ENCODE data around the gene RYR2.
A peak's percentile ranks its signal among the peaks of the same experiment; 100 is the strongest.
"Not testable (repeated sequence)": the region's sequence is repeated elsewhere in the genome, so short reads cannot be mapped to it uniquely, and the experiment has no call there.

RYR2 gene

DNA sequence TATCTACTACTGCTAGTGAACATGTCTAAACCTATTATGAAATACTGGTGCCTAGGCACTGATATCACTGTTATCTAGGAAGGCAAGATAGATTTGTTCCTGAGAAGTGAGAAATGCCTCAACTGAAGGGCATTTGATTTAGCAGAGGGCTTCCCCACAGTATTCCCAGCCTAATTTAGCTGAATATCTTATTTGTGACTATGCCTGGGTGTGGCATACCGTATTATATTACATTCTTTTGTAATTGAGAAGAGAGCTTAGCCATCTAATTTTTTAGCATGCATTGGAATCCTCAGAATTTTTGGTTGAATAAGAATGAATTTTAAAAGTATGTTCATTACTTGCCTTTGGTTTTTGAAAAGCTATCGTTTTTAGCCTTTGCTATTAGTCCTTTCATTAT lies 749.6 kb downstream of the RYR2 start:
- DNase-seq (ENCODE audit: low read depth in 2 of 2): no peak

DNA sequence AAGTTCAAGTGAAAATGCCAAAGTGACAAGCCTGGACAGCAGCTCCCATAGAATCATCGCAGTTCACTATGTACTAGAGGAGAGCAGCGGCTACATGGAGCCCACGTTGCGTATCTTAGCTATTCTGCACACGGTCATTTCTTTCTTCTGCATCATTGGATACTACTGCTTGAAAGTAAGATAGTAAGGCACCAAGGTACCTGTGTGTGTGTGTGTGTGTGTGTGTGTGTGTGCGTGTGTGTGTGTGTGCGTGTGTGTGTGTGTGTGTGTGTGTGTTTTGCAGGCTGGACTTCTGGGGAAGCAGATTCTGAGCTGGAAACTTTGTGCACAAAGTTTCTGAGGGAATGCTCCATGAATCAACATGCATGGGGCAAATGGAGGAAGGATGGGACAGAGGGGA lies 750.2 kb downstream of the RYR2 start:
- no peak for DNase-seq (ENCODE audit: low read depth in 2 of 2)

DNA sequence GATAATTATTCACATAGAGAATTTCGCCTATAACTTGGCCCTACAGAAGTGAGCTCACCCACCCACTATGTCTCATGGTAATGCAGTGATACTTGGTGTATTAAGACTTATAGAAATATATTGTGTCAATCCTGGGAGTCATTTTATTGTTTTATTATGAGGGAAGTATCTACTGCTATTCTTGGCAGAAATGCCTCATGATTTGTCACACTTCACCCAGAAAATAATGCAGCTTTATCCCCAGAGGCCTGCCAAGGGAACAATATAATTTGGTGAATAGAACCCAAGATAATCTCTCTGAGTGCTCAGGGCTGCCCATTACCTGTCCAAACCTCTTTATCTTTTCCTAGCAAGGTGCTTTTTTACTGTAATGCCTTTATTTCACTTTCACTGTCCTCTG lies 750.7 kb downstream of the RYR2 start:
- no peak for DNase-seq (ENCODE audit: low read depth in 2 of 2)

DNA sequence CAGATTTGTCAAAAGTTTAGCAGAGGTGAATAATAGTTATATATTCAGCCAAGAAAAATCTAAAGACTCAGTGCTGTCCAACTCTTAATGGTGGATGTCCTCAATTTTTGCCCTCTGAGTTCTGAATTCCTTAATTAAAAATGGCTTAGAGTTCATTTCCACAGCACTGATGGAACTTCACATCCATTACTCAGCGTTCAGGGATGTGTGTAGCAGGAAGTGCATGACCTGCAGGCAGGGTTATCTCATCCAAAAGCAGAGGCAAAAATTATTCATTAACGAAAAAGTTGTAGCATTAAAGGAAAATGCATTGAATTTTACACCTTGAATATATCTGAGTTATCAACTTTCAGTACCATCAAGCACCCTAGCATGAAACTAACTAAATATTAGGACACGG lies 752.1 kb downstream of the RYR2 start:
- DNase-seq (ENCODE audit: low read depth in 2 of 2): no peak

DNA sequence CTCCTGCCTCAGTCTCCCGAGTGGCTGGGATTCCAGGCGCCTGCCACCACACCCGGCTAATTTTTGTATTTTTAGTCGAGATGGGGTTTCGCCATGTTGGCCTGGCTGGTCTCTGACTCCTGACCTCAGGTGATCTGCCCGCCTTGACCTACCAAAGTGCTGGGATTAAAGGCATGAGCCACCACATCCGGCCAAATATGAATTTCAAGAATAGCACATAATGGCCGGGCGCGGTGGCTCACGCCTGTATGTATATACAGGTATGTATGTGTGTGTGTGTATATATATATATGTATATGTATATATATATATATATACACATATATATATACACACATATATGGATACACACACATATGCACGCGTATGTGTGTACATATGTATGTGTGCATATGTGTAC lies 753.6 kb downstream of the RYR2 start:
- DNase-seq (ENCODE audit: low read depth in 2 of 2): no peak

DNA sequence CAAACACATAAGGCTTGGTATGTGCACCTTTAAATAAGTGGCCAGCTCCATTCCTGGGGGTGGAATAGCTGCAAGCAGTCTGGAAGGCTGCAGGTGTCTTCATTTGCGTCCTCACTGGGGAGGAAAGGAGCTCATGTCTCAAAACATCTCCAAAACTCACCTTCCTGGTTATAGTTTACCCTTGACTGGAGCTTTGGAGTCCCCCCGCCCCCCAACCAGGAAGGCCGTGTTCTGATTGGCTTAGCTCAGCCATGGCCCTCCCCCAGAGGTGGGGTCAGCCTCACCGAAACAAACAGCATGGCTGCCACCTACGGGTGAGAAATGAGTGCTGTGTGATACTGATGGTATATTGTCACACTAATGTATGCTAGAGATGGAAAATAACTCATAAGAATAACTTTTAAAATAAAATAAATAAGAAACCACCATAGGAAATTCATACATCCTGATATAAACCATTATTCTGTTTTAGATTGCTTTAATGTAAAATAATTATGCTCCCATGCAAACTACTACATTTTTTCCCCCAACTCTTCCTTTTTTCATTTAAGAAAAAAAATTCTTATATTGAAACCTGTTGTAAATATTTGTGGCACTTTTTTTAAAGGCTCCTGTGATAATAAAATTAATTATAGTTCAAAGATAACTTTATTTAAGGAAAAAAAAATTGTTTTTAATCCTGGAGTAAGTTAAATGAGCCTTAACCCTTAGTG lies 757.9 kb downstream of the RYR2 start:
- peak in 1 of 2 donors; percentile 14 for DNase-seq (ENCODE audit: low read depth in 2 of 2)

DNA sequence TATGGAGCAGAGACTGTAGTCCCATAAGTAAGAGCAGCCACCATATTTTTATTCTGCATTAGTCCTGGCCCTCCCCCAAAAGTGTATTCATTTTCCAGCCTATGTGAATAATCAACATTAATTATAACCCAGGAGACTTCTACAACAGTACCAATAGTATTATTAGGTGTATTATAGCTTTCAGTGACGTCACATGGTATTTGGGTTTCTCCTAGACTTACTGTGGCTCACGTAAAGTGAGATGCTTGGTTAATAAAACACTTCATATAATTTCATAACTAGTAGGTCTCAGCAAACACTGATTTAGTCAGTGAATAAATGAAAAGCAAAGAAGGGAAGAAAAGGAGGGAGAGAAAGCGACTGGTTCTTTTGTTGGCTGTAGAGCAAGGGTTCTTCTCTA lies 762.5 kb downstream of the RYR2 start:
- DNase-seq (ENCODE audit: low read depth in 2 of 2): no peak

DNA sequence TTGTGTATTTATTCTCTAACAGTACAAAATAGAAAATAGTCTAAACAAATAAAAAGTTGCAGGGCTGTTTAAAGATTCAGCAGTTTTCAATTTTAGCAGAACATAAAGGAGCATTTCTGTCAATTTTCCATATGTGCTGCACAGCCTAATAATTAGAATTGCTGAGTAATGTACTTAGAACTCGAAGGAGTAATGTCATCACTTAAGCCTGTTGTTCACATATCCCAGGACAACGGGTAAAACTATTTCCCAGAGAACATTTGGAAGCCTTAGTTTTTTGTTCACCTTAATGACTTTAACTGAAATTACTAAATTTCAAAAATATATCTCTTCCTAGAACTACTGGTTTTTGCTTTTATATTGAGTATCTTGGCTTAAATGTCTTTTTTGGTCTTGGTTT lies 767.1 kb downstream of the RYR2 start:
- no peak for DNase-seq (ENCODE audit: low read depth in 2 of 2)

DNA sequence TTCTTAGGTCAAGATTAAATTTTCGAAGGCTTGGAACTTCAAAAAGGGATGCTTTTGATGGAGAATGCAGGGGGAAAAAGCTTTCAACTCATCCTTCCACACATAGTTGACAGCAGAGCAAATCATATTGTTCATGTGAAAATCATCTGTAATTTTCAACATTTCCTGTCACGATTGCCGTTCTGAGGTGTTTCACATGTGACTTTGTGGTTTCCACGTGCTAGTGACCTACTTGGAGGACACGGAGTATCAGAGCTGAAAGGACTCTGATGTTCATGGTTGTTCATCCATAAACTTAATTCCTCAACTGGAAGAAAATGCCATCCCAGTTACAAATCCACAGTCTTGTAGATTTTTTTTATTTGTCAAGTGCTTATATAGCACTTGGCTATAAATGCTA lies 769.6 kb downstream of the RYR2 start:
- no peak for DNase-seq (ENCODE audit: low read depth in 2 of 2)

DNA sequence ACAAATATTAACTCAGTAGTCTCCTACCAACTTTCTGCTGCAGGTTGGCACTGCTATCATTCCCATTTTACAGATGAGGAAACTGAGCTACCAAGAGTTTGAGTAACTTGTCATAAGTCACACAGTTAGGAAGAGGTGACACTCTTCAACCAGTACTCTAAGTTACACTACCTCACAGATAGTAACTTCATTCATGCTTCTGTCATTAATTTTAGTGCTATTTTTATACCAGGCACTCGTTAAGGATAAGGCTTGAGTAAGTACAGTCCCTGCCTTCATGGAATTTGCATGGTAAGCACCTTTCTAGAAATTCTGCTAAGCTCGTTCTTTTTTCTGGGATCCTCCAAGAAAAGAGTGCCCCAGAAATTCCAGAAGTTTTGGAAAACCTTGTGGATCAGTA lies 770.1 kb downstream of the RYR2 start:
- no peak for DNase-seq (ENCODE audit: low read depth in 2 of 2)

DNA sequence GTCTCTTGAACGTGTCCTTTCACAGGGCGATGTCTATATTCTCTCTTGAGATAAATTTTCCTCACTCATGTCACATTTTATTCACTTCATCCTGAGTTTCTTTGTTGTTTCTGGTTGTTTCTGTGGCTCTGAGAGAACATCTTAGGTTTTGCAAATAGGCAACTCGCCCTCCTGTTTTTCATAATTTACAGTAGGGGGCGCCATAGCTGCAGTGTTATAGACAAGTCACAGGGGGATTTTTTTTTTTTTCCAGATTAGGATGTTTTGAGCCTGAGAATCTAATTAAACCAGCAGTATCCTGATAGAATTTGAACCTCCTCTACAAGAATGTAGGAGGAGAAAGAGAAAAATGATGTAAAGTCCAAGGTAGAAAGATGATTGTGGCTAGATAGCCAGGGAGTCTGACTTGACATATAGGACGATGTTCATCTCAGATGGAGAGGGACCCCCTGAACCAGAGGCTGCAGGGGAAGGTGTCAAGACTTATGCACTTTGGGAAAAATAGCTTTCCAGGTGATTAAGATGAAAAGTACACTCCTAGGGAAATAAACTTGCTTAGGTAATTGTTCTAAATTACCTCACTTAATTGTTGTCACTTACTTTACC lies 772.4 kb downstream of the RYR2 start:
- no peak for DNase-seq (ENCODE audit: low read depth in 2 of 2)

DNA sequence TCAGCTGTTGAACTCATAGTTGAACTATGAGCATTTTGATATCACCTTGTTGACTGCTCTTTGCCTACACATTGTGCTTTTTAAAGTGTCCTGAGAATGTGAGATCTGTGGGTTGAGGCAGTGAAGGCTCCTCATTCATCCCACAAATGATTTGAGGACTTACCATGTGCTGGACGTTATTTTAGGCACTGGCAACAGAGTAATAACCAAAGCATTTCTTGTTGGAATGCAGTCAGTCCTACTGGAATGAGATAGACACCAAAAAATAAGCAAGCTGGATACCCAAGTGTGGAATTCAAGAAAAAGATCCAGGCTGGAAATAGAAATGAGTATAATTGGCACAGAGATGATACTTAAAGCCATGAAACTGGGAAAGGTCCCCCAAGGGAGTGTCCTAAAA lies 775.3 kb downstream of the RYR2 start:
- DNase-seq (ENCODE audit: low read depth in 2 of 2): no peak

DNA sequence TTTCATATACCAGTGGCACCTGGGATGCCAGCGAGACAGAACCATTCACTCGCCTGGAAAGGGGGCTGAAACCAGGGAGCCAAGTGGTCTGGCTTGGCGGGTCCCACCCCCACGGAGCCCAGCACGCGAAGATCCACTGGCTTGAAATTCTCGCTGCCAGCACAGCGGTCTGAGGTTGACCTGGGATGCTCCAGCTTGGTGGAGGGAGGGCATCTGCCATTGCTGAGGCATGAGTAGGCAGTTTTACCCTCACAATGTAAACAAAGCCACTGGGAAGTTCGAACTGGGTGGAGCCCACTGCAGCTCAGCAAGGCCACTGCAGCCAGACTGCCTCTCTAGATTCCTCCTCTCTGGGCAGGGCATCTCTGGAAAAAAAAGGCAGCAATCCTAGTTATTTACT lies 778.6 kb downstream of the RYR2 start:
- DNase-seq (ENCODE audit: low read depth in 2 of 2): not testable (repeated sequence)

DNA sequence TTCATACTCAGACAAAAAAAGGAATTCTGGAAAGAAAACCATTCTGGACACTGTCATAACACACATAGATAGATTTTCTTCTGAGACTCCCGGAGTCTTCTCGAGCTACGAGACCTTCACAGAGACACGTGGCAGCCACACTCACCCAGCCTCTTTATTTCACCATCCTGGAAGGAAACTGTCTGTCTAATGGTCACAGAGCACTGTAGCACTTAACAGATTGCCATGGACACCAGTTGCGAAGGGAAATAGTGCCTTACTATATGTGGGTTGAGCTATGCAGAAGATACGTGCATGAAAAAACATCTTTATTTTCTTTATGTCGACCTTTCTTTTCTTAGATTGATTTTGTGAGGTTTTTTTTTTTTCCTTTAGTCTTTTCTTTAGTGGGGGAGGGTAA lies 790.9 kb downstream of the RYR2 start:
- DNase-seq (ENCODE audit: low read depth in 2 of 2): no peak

DNA sequence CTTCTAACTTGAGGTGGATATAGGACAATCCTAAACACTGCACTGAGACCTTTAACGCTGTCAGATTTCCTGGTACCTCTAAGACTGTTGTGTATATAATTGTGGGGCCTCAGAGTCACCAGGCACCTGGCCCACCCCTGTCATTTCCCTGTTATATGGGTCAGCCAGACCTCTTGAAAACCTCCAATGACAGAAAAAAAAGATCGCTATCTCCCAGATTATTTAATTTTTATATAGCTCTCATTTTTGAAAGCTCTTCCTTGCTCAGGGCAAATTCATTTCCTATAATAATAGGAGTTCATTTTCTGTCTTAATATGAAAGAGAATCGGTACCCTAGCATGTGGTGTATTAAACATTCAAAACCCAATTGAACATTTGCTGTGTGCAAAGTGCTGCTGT lies 792.1 kb downstream of the RYR2 start:
- DNase-seq (ENCODE audit: low read depth in 2 of 2): no peak

DNA sequence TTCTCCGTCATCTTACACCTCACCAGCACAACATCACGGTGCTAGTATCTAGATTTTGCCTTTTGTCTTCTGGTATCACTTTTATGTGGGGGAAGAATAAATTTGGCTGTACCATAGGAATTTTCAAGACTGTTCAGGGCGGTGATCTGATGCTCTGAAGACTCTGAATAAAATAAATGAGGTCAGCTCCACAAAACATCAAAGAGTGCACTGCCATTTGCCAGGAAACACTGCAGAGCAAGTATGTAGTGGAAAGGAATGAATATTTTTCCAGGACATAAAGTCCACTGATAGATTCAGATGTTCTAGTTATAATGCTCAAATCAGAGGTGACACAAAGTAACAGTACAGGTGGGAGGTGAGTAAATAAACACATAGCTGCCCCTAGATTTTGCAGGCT lies 792.5 kb downstream of the RYR2 start:
- no peak for DNase-seq (ENCODE audit: low read depth in 2 of 2)

DNA sequence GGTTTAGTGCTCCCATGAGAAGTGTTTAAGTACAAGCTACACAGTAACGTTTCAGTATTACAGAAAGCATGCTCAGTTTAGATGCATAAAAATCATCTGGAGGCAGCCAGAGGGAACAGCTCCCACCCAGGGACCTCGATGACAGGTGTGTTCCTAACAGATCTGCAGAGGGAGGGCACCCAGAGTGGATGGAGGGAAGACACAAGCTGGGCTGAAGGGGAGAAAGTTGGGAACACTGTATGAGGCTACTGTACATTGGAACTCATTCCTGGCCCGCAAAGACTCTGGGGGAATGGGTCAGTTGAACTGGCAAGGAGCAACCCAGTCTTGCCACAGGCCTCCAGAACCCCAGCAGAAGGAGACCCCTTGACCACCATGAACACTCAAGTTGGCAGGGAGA lies 796.3 kb downstream of the RYR2 start:
- no peak for DNase-seq (ENCODE audit: low read depth in 2 of 2)

DNA sequence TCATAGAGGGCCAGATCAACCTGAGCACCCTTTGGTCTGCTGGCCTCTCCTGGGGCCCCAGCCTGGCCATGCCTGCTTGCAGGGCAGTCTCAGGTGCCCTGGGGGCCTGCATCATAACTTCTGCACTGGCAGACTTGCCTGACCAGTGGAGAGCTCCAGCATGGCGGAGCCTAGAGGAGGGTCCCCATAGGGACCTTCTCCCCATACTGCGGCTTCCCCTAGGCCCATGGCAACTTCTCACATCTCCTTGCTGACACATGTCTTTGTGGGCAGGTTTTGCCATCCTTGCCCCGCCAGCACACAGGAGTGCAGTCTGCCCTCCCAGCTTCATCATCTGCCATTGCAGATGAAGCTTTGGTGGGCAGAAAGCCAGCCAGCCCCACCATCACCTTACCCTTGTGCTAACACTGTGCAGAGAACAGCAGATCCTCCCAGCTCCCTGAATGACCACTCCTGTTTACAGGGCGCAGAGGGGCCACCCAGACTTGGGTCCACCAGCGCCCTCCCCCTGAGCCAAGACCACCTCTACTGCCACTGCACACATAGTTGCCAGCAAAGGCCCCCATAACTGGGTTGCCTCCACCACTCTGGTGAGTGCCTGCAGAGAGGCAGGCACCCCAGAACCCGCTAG lies 797.0 kb downstream of the RYR2 start:
- no peak for DNase-seq (ENCODE audit: low read depth in 2 of 2)

DNA sequence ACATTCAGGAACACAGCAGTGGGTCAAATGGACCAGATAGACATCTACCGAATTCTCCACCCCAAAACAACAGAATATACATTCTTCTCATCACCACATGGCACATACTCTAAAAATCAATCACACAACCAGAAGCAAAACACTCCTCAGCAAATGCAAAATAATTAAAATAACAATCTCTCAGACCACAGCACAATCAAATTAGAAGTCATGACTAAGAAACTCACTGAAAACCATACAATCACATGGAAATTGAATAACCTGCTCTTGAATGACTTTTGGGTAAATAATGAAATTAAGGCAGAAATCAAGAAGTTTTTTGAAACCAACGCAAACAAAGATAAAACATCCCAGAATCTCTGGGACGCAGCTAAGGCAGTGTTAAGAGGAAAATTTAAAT lies 799.5 kb downstream of the RYR2 start:
- no peak for DNase-seq (ENCODE audit: low read depth in 2 of 2)

DNA sequence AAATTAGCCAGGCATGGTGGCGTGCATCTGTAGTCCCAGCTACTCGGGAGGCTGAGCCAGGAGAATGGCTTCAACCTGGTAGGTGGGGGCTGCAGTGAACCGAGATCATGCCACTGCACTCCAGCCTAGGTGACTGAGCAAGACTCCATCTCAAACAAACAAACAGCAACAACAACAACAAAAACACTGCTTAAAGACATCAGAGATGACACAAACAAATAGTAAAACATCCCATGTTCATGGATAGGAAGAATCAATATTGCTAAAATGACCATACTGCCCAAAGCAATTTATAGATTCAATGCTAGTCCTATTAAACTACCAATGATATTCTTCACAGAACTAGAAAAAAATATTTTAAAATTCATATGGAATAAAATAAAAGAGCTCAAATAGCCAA lies 801.5 kb downstream of the RYR2 start:
- DNase-seq (ENCODE audit: low read depth in 2 of 2): not testable (repeated sequence)

DNA sequence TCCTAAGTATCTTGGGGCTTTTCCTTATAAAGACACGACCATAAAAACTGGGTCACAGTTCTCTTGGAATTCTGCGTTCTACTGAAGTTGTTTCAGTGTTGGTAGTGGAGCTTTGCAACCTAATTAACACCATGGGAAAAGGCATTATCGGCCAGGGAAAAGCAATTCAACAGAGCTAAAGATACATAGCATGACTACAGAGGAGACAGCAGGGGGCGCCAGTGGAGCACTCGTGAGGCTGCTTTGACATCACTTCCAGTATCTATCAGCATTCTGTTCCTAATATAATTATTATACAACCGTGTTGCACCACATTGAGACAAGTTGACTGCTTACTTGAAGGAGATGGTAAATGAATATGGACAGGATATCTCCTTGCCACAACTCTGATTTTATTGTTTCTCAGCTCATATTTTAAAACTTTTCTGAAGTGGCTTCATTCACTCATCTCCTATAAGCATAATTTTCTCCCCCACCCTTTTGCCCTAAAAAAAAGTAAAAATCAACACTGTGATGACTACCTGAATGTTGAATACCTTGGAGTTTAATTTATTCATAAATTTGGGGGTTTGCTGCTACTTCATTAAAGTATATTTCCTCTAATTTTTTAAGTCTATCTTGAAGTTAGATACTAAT lies 809.3 kb downstream of the RYR2 start:
- peak in 1 of 2 donors; percentile 5 for DNase-seq (ENCODE audit: low read depth in 2 of 2)

DNA sequence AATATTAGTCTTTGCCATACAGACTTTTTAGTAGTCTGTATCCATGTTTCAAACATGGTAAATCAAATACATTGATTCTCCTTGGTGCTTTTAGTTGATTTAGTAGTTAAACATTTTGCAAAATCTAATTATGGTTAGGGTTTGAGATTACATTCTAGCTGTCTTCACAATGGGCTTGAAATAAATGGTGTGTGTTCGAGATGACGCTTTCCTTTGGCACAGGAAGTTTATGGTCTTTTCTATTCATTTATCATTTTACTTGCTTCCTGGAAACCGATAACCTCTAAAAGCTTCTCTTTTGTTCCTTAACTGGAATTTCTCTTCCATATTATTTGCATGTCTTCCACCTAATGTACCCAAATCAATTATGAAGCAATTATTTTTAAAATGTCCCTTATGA lies 810.4 kb downstream of the RYR2 start:
- no peak for DNase-seq (ENCODE audit: low read depth in 2 of 2)

DNA sequence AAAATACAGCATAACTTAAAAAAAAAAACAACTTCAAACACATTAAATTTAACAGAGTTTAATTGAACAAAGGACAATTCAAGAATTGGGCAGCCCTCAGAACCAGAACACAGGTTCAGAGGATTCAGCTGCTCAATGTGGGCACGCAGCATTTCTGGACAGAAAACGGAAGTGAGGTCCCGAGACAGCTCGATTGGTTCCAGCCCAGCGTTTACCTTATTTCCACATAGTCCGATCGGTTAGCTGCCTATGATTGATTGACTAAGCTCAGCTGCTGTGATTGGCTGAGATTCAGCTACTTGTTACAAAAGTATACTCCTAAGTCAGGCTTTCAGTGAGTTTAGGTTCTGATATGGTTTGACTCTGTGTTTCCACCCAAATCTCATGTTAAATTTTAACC lies 815.5 kb downstream of the RYR2 start:
- no peak for DNase-seq (ENCODE audit: low read depth in 2 of 2)
